Upper lobe of right lung (tissue), 1 donor: ENCODE data around the gene TRABD2A. TPM values are rescaled to one million over a fixed set of nuclear protein-coding genes. Genes with fewer than 3 reads are reported as not detected.

Experiments used
- ATAC-seq: fragments of 200-7000 bp; cut with Tn5 transposase; one replicate; pipeline ENCODE4 v1.9.1; 2020; ENCODE audit warnings: mild to moderate bottlenecking, moderate library complexity
- DNase-seq: peaks from one replicate; pipeline ENCODE4 v3.0.0-alpha.2; 2020
- H3K27ac ChIP-seq: fragments of 200-600 bp; one replicate; pipeline ENCODE4 v1.8.0; 2022
- H3K27me3 ChIP-seq: fragments of 200-600 bp; one replicate; pipeline ENCODE4 v1.8.0; 2022; ENCODE audit warnings: mild to moderate bottlenecking
- H3K36me3 ChIP-seq: fragments of 200-600 bp; one replicate; pipeline ENCODE4 v1.8.0; 2022
- H3K4me1 ChIP-seq: fragments of 200-600 bp; one replicate; pipeline ENCODE4 v1.8.0; 2022
- H3K4me3 ChIP-seq: fragments of 200-600 bp; one replicate; pipeline ENCODE4 v1.8.0; 2022; ENCODE audit warnings: mild to moderate bottlenecking
- H3K9me3 ChIP-seq: fragments of 200-600 bp; one replicate; pipeline ENCODE4 v1.8.0; 2022
- CTCF ChIP-seq: fragments of 200-600 bp; IDR thresholded peaks from one replicate; pipeline ENCODE4 v1.8.0; 2022; ENCODE audit warnings: antibody characterized with exemption
- intact Hi-C: fragments of 100-400 bp; cut with DNase I; formaldehyde crosslinking; loops from one replicate; pipeline ENCODE4 v1.11.0; 2022
- total RNA-seq: library from RNA; stranded (reverse); fragmentation: NEBNext Ultra II Directional; extraction: Animal tissue kit (Norgen Biotek cat#: 25700); gene quantifications from one replicate; pipeline ENCODE4 v1.2.1, GENCODE V29; 2021
- donor health status: DM: no; HTN: yes; CAD: no; lungs with severe emphysema.

Gene TRABD2A
- total RNA-seq, 1 donor from 2014 or later, result 6.5 TPM

- no peaks in the 10 kb centered on the region for H3K4me1 ChIP-seq
- no peak for TF ChIP-seq CTCF
- intact Hi-C loops, result no loop called here
Measured at GRCh38 chr2:84858123-84858522, 22.8 kb downstream of the TRABD2A start.

GRCh38 chr2:84857566-84857965 is 23.3 kb downstream of the TRABD2A start:
- no peak overlapping the region for H3K4me3 ChIP-seq
- ATAC-seq (no peak), DNase-seq (no peak)
- H3K27me3 ChIP-seq, result no peaks in the 10 kb centered on the region
- intact Hi-C loops, result no loop called here
- TF ChIP-seq CTCF, result no peak
- H3K27ac ChIP-seq, result no peak overlapping the region
- no peaks in the 10 kb centered on the region for H3K4me1 ChIP-seq
- no peaks in the 10 kb centered on the region for H3K36me3 ChIP-seq
- H3K9me3 ChIP-seq, result no peaks in the 10 kb centered on the region

More at GRCh38 chr2:84858123-84858522, 22.8 kb downstream of the TRABD2A start:
- no peak overlapping the region for H3K27ac ChIP-seq
- DNase-seq (no peak), ATAC-seq (no peak)
- no peaks in the 10 kb centered on the region for H3K27me3 ChIP-seq
- no peaks in the 10 kb centered on the region for H3K36me3 ChIP-seq
- H3K9me3 ChIP-seq, result no peaks in the 10 kb centered on the region
- no peak overlapping the region for H3K4me3 ChIP-seq

GRCh38 chr2:84856787-84857186 is 24.1 kb downstream of the TRABD2A start:
- ATAC-seq, result peak; percentile 40
- Histone ChIP-seq H3K36me3 (no peaks in the 10 kb centered on the region), H3K4me3 (no peak overlapping the region), H3K4me1 (no peaks in the 10 kb centered on the region), H3K9me3 (no peaks in the 10 kb centered on the region), H3K27me3 (no peaks in the 10 kb centered on the region), H3K27ac (no peak overlapping the region)
- DNase-seq, result no peak
- intact Hi-C loops, result no loop called here
- TF ChIP-seq CTCF, result no peak

GRCh38 chr2:84855731-84856130 is 25.2 kb downstream of the TRABD2A start:
- ATAC-seq (no peak), DNase-seq (no peak)
- intact Hi-C loops, result no loop called here
- Histone ChIP-seq H3K4me1 (no peaks in the 10 kb centered on the region), H3K9me3 (no peaks in the 10 kb centered on the region), H3K27me3 (no peaks in the 10 kb centered on the region), H3K36me3 (no peaks in the 10 kb centered on the region), H3K4me3 (no peak overlapping the region), H3K27ac (no peak overlapping the region)
- no peak for TF ChIP-seq CTCF

- DNase-seq (no peak), ATAC-seq (no peak)
- no peaks in the 10 kb centered on the region for H3K9me3 ChIP-seq
- no peaks in the 10 kb centered on the region for H3K27me3 ChIP-seq
- intact Hi-C loops, result no loop called here
- no peaks in the 10 kb centered on the region for H3K4me1 ChIP-seq
- H3K4me3 ChIP-seq, result no peak overlapping the region
- no peaks in the 10 kb centered on the region for H3K36me3 ChIP-seq
- TF ChIP-seq CTCF, result no peak
- H3K27ac ChIP-seq, result no peak overlapping the region
Measured at GRCh38 chr2:84854850-84855249, 26.0 kb downstream of the TRABD2A start.

GRCh38 chr2:84851876-84852275 is 29.0 kb downstream of the TRABD2A start:
- Histone ChIP-seq H3K27me3 (no peaks in the 10 kb centered on the region), H3K27ac (no peak overlapping the region), H3K4me3 (no peak overlapping the region), H3K9me3 (no peaks in the 10 kb centered on the region), H3K36me3 (no peaks in the 10 kb centered on the region), H3K4me1 (no peaks in the 10 kb centered on the region)
- no peak for TF ChIP-seq CTCF
- DNase-seq (no peak), ATAC-seq (no peak)
- intact Hi-C loops, result no loop called here
